HepG2 (cell line): ENCODE results near the gene PNKD. TPM values are rescaled to one million over a fixed set of nuclear protein-coding genes. Genes with fewer than 3 reads are reported as not detected.

Experiments
- AHR ChIP-seq: IDR thresholded peaks from 2 replicates; pipeline ENCODE4 v1.6.1; 2018; ENCODE audit warnings: missing genetic modification reagents, missing compliant biosample characterization
- BCL6 ChIP-seq: IDR thresholded peaks from 2 replicates; pipeline ENCODE4 v1.6.1; 2016; ENCODE audit warnings: missing genetic modification reagents, missing compliant biosample characterization
- BHLHE40 ChIP-seq: IDR thresholded peaks from 2 replicates; pipeline ENCODE4 v1.6.1; 2011; ENCODE audit warnings: low read length, improper control_type of control experiment
- KDM5B ChIP-seq: sonication (generic); formaldehyde crosslinking; IDR thresholded peaks from 2 replicates; pipeline ENCODE4 v1.4.0; 2020; ENCODE audit warnings: missing genetic modification reagents, mild to moderate bottlenecking, borderline replicate concordance
- KLF11 ChIP-seq: IDR thresholded peaks from 2 replicates; pipeline ENCODE4 v1.6.1; 2016; ENCODE audit warnings: missing compliant biosample characterization
- MAFK ChIP-seq, 2 experiments: IDR thresholded peaks in 1 of 2; conservative IDR thresholded peaks in 1 of 2; 2 replicates each; pipeline ENCODE4 v1.6.1; 2011; ENCODE audit warnings: improper control_type of control experiment in 2 of 2, low read length in 2 of 2
- TP53 ChIP-seq: sonication (generic); formaldehyde crosslinking; conservative IDR thresholded peaks from 2 replicates; pipeline ENCODE4 v1.4.0; 2020; ENCODE audit warnings: missing genetic modification reagents
- ZBTB40 ChIP-seq, 2 experiments: fragments of 450-650 bp in 1 of 2; sonication (generic) in 1 of 2; formaldehyde crosslinking in 1 of 2; IDR thresholded peaks; 2 replicates each; pipeline versions ENCODE4 v1.6.1 to v1.8.0; 2016 to 2022; ENCODE audit warnings: antibody characterized with exemption in 1 of 2, mild to moderate bottlenecking in 1 of 2, missing genetic modification reagents in 1 of 2
- ZNF232 ChIP-seq: sonication (generic); formaldehyde crosslinking; IDR thresholded peaks from 2 replicates; pipeline ENCODE4 v1.4.0; 2020; ENCODE audit warnings: missing genetic modification reagents, borderline replicate concordance
- ZNF501 ChIP-seq: sonication (generic); formaldehyde crosslinking; IDR thresholded peaks from 2 replicates; pipeline ENCODE4 v1.5.1; 2020; ENCODE audit warnings: mild to moderate bottlenecking, moderate library complexity, missing genetic modification reagents
- ZNF556 ChIP-seq: sonication (generic); formaldehyde crosslinking; IDR thresholded peaks from 2 replicates; pipeline ENCODE4 v1.4.0; 2020; ENCODE audit warnings: mild to moderate bottlenecking, missing genetic modification reagents, borderline replicate concordance
- ZNF597 ChIP-seq: sonication (generic); formaldehyde crosslinking; IDR thresholded peaks from 2 replicates; pipeline ENCODE4 v1.5.0; 2020; ENCODE audit warnings: missing genetic modification reagents
- ZNF605 ChIP-seq: sonication (generic); formaldehyde crosslinking; IDR thresholded peaks from 2 replicates; pipeline ENCODE4 v1.8.0; 2022; ENCODE audit warnings: mild to moderate bottlenecking, missing genetic modification reagents
- ZNF615 ChIP-seq: sonication (generic); formaldehyde crosslinking; IDR thresholded peaks from 2 replicates; pipeline ENCODE4 v1.5.0; 2020; ENCODE audit warnings: mild to moderate bottlenecking, missing genetic modification reagents, borderline replicate concordance
- ZNF766 ChIP-seq: sonication (generic); formaldehyde crosslinking; IDR thresholded peaks from 2 replicates; pipeline ENCODE4 v1.5.0; 2020; ENCODE audit warnings: missing genetic modification reagents, borderline replicate concordance
- ZZZ3 ChIP-seq: sonication (generic); formaldehyde crosslinking; IDR thresholded peaks from 2 replicates; pipeline ENCODE4 v1.4.0; 2020; ENCODE audit warnings: missing genetic modification reagents, mild to moderate bottlenecking, borderline replicate concordance
- polyA plus RNA-seq, 8 experiments: library from polyadenylated mRNA; depleted of rRNA in 3 of 8; stranded (reverse) in 7 of 8; unstranded in 1 of 8; fragments of >200 nt; fragmentation: Illumina TruSeq in 4 of 8; extraction: Trizol in 4 of 8; gene quantifications; 2 replicates each; pipeline versions ENCODE4 v1.2.1 to v1.2.3, GENCODE V29; 2011 to 2016; ENCODE audit warnings: low read depth in 4 of 8, missing spikeins in 1 of 8, mixed read lengths in 1 of 8; ENCODE audit not compliant: insufficient read depth in 1 of 8
- total RNA-seq, 5 experiments: library from RNA; depleted of rRNA; stranded (reverse); fragments of >200 nt; fragmentation: Illumina TruSeq; extraction: Trizol; gene quantifications; 2 replicates each; pipeline ENCODE4 v1.2.3, GENCODE V29; 2016; ENCODE audit warnings: low read depth in 1 of 5
- TF ChIP-seq, protein P1 (sequence below): IDR thresholded peaks from 2 replicates; pipeline ENCODE4 v1.6.1; 2016; ENCODE audit warnings: low read depth, borderline replicate concordance

The PNKD gene
- total and polyA plus RNA-seq, 2 of the 13 experiments (the other 11 are each of a cell fraction or from before 2014, with no cell fraction given) = 55.9 to 80.4 TPM

DNA sequence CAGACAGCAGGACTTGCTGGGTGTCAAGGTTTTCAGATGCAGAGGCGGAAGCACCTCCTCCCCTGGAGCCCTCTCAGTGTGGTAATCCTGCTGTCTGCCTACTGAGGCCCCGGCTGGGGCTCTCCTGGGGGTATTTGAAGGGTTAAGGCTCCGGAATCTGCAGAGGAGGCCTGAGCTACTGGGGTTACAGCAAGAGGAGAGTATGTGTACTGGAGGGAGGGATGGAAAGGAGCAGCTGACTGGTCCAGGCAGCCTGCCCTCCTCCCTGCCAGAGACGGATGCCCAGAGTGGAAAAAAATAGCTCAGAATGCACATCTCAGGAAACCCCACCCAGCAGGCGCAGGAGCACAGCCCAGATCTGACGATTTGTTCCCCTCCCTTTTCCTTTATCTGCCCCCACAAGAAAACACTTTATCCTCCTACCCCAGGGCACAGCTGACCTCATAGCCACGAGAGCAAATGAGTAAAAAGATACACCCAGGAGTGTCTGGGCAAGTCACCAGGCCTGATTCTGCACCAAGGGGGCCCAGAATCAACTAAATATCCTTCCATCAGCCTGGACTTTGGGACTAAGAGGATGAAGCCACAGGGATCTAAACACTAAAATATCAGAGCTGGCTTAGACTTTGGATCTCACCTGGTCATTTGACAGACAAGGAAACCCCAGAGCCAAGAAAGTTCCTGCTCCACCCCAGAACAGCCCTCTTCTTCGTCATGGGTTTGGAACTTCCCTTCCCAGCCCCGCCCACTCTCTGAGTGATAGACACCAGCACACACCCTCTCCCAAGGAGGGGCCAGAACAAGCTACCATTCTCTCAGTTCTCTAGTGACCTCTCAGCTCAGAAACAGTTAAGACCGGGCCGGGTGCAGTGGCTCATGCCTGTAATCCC, 16.5 kb downstream of the PNKD start (continued):
- TF ChIP-seq, protein P1, sequence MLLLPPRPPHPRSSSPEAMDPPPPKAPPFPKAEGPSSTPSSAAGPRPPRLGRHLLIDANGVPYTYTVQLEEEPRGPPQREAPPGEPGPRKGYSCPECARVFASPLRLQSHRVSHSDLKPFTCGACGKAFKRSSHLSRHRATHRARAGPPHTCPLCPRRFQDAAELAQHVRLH (CRISPR knock-in tag) = no peak
- TF ChIP-seq MAFK (conservative IDR thresholded peaks at IDR 0.05 in 1 of 2, IDR thresholded peaks at IDR 0.05 in 1 of 2; ENCODE audit: low read length in 2 of 2) = no peak
- no peak for TF ChIP-seq BCL6 (CRISPR knock-in tag)
- TF ChIP-seq TP53 (CRISPR knock-in tag) = no peak
- TF ChIP-seq ZNF597 (CRISPR knock-in tag) = no peak
- TF ChIP-seq ZNF501 (CRISPR knock-in tag) = no peak; the same call in 1 of the 2 replicates
- no peak for TF ChIP-seq KDM5B (CRISPR knock-in tag)
- TF ChIP-seq ZNF556 (CRISPR knock-in tag) = peak; percentile 17; the same call in 1 of the 2 replicates
- TF ChIP-seq ZNF615 (CRISPR knock-in tag) = no peak
- 0 out of 2 replicates have a peak, but pooled peaks have one; percentile 19 for TF ChIP-seq ZNF232 (CRISPR knock-in tag)
- TF ChIP-seq AHR (CRISPR knock-in tag) = no peak
- no peak for TF ChIP-seq ZNF766 (CRISPR knock-in tag)
- no peak for TF ChIP-seq BHLHE40
- TF ChIP-seq KLF11 (CRISPR knock-in tag) = no peak
- TF ChIP-seq ZBTB40 (IDR thresholded peaks at IDR 0.05) = no peak
- no peak for TF ChIP-seq ZBTB40 (CRISPR knock-in tag; IDR thresholded peaks at IDR 0.05)
- TF ChIP-seq ZZZ3 (CRISPR knock-in tag) = peak; percentile 51; the same call in 1 of the 2 replicates
- TF ChIP-seq ZNF605 (CRISPR knock-in tag) = no peak
